ENCODE results near the gene SCYL2.
A peak's percentile ranks its signal among the peaks of the same experiment; 100 is the strongest.
"Not testable (repeated sequence)": the region's sequence is repeated elsewhere in the genome, so short reads cannot be mapped to it uniquely, and the experiment has no call there.

SCYL2 gene

DNA sequence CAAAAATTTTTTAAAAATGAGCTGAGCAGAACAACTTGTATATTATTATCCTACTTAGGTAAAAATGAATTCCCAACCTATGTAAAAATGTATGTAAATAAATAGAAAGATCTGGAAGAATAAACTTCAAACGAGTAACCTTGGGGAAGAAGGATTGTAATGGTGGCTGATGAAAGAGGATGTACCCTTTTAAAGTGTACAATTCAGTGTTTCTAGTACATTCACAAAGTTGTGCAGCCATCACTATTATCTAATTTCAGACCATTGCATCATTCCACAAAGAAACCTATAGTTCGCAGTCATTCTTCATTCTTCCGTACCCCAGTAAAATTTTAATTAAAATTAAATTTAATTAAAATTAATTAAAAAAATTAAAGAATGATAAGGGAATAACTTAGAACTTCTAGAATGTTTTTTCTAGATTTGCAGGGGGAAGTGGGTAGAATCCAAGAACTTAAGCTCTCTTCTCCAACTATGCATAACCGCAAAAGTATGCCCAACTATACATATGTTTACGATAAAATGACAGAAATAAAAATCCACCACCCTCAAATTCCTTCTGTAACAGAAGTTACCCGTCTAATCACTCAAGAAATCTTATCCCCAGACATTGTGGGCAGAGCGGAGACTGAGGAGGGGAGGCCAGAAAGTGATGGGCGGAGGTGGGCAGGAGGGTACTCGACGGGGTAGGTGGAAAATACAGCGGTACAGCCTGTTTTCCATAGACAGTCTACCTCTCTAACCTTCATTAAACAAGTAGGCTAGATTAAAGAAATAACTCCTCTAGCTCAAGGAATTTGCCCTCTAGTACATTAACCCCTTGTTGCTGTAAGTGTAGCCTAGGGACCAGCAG is 1.0 kb upstream of the SCYL2 start:
- DNase-seq: peak; percentile 42

DNA sequence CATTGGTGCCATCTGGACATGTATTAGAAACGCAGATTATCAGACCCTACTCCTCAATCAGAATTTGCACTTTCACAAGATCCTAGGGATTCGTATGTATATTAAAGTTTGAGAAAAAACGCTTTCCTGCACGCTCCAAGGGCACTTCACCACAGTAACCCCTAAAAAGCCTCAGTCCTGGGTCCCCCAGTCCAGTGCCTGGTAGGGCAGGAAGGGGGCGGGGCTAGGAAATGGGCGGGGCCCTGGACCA is 467 bp upstream of the SCYL2 start:
- no peak for DNase-seq

- DNase-seq: peak; percentile 43
Measured at GRCh38 chr12:100267603-100268281, 765 bp downstream of the SCYL2 start.

DNA sequence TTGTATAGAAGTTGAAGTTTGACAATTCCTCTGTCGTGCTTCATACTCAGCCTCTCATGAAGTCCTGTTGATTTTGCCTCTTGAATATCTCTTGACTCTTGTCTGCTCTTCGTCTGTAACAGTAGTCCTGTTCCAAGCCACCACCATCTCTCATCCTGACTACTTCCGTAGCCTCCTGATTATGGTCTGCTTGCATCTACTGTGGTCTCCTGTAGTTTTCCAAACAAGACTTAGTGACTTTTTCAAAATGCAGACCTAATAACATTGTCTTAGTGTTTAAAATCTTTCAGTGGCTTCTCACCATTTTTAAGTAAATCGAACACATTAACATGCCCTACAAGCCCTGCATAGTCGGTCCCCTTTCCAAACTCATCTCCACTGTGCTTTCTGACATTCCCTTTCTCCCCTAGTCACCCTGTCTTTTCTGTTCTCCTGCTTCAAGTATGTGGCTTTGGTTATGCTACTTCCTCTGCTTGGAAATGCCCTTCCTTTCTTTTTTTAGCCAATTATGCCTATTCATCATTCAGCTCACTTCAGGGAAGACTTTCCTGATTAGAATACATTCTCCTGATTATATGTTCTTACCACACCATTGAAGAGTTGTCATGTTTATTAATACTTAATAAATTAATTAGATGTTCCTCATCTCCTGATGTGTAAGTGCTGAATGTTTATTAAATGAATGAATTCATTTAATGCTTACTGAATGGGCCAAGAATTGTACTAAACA is 2.0 kb downstream of the SCYL2 start:
- no peak for DNase-seq

DNA sequence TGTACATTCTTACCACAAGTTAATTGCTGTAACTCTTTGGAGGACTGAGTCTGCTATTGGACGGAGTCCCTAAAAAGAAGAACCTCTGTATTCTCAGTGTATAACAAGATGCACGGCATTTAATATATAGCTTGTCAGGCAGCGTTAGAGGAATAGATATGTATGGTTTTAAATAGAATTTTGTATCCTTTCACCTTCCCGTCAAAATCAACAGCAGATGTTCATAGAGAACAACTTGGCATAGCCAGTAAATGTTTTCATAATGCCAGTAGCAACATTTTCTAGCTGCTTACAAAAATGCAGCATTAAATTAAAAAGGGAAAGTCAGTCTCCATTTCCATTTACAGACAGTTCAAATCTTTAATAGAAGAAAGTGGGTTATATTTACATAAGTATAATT is 6.8 kb downstream of the SCYL2 start:
- no peak for DNase-seq

GRCh38 chr12:100274291-100274690 is 7.3 kb downstream of the SCYL2 start:
- DNase-seq: no peak

DNA sequence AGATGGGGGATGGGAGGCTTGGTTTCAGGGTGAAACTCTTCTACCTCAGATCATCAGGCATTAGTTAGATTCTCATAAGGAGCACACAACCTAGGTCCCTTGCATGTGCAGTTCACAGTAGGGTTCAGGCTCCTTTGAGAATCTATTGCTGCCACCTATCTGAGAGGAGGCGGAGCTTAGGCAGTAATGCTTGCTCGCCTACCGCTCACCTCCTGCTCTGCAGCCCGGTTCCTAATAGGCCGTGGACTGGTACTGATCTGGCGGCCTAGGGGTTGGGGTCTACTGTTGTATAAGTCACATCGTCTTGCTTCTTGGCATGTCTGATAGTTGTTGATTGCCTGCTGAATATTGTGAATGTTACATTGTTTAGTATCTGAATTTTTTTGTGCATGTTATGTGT is 12.2 kb downstream of the SCYL2 start:
- no peak for DNase-seq

- DNase-seq: no peak
Measured at GRCh38 chr12:100279607-100280244, 12.7 kb downstream of the SCYL2 start.

GRCh38 chr12:100284556-100284955 is 17.6 kb downstream of the SCYL2 start:
- DNase-seq: not testable (repeated sequence)

DNA sequence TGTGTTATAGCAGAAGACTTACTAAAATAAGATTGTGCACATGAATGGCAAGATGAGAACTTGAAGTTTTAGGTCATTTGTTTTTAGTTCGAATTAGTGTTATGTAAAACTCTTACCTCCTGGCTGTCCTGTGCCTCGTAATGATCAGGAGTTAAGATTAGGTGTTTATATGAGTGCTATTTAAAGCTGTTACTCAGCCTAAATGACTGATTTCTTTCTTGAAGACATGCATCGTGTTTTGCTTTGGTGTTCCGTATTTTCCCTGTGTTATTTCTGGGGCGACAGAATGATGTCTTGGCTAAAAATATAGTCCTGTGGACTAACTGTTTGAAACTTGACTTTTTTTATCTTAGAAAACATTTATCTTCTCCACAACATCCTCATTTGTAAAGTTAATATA is 22.1 kb downstream of the SCYL2 start:
- DNase-seq: no peak

GRCh38 chr12:100290016-100290415 is 23.0 kb downstream of the SCYL2 start:
- DNase-seq: no peak

DNA sequence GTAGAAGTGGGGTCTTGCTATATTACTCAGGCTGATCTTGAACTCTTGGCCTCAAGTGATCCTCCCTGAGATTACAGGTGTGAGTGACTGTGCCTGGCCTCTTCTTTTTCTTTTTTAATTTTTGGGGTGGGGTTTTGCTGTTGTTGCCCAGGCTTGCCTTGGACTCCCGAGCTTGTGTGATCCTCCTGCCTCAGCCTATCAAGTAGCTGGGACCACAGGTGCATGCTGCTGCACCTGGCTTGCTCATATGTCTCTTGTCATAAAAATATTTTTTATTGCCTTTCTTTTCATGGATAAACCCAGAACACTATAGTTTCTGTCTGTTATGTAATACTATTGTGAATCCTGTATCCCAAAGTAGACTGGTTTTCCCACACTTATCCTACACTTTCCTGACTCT is 26.0 kb downstream of the SCYL2 start:
- DNase-seq: no peak

DNA sequence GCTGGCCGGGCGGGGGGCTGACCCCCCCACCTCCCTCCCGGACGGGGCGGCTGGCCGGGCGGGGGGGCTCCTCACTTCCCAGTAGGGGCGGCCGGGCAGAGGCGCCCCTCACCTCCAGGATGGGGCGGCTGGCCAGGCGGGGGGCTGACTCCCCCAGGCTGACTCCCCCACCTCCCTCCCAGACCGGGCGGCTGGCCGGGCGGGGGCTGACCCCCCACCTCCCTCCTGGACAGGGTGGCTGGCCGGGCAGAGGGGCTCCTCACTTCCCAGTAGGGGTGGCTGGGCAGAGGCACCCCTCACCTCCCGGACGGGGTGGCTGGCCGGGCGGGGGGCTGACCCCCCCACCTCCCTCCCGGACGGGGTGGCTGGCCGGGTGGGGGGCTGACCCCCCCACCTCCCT is 27.4 kb downstream of the SCYL2 start:
- DNase-seq: not testable (repeated sequence)

GRCh38 chr12:100295764-100296555 is 29.0 kb downstream of the SCYL2 start:
- DNase-seq: peak; percentile 45

- no peak for DNase-seq
Measured at GRCh38 chr12:100302081-100302480, 35.1 kb downstream of the SCYL2 start.

GRCh38 chr12:100303831-100304230 is 36.9 kb downstream of the SCYL2 start:
- no peak for DNase-seq

DNA sequence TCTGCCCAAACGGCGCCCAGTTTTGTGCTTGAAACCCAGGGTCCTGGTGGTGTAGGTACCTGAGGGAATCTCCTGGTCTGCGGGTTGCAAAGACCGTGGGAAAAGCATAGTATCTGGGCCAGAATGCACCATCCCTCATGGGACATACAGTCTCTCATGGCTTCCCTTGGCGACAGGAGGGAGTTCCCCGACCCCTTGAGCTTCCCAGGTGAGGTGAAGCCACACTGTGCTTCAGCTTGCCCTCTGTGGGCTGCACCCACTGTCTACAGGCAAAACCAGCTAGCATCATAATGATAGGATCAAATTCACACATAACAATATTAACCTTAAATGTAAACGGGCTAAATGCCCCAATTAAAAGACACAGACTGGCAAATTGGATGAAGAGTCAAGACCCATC is 37.4 kb downstream of the SCYL2 start:
- DNase-seq: not testable (repeated sequence)

DNA sequence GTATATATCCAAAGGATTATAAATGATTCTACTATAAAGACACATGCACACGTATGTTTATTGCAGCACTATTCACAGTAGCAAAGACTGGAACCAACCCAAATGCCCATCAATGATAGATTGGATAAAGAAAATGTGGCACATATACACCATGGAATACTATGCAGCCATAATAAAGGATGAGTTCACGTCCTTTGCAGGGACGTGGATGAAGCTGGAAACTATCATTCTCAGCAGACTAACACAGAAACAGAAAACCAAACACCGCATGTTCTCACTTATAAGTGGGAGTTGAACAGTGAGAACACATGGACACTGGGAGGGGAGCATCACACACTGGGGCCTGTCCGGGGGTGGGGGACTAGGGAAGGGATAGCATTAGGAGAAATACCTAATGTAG is 41.2 kb downstream of the SCYL2 start:
- not testable (repeated sequence) for DNase-seq

- DNase-seq: no peak
Measured at GRCh38 chr12:100311317-100311716, 44.3 kb downstream of the SCYL2 start.

DNA sequence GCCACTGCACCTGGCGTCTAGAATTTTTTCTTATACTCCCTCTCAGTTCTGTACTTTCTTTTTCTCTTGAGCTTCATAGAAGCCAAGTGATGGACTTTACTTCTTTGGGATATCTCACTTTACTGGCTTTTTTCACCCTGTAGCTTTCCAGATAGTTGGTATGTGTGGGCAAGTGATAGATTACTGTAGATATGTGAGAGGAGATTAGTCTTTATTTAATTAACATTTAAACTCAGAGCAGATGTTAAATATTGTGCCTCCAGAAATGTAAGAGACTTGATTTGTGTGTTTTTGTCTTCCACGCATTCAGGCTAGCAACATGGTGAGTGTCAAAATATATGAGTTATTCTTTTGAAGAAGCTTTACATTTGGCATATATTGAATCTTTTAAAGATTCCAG is 50.4 kb downstream of the SCYL2 start:
- no peak for DNase-seq

GRCh38 chr12:100324498-100324897 is 57.5 kb downstream of the SCYL2 start:
- DNase-seq: no peak

DNA sequence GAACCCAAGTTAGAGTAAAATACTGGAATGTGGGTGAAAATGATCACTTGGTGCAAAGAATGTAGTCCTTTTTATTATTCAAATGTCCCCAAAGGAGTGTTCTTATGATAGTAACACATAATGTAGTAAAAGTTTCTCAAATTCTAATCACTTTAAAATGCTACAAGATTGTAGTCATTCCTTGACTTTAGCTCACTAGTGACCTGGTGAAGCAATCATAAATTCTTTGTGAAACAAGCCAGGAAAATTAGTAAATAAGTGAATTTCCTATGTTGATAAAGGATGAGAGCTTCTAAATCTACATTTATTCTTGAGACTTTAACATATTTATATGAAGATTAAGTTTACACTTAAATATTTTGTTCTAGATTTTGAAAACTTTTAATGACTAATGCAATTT is 59.2 kb downstream of the SCYL2 start:
- no peak for DNase-seq

DNA sequence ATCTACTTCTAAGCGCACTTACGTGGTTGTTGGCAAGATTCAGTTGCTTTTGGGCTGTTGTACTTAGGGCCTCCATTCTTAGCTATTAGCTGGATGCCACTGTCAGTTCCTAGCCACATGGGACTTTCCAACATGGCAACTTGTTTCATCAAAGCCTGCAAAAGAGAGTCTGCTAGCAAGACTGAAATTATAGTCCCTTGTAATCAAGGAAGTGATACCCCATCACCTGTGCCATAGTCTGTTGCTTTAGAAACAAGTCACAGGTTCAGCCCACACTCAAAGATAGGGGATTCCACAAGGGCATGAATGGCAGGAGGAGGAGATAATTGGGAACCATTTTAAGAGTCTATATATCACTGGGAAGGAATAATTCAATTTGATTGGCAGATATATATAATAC is 62.8 kb downstream of the SCYL2 start:
- no peak for DNase-seq

Data from fibroblast of skin of right biceps (primary cell).